KBM-7 (cell line): ENCODE results near the gene FKRP.
A peak's percentile ranks its signal among the peaks of the same experiment; 100 is the strongest.
"Not testable (repeated sequence)": the region's sequence is repeated elsewhere in the genome, so short reads cannot be mapped to it uniquely, and the experiment has no call there.

Experiments used
- DNase-seq: peaks from one replicate; pipeline ENCODE4 v3.0.0-alpha.2; 2015
- in situ Hi-C: fragments of 300-500 bp; cut with MboI; formaldehyde crosslinking; loops from 2 replicates; pipeline ENCODE4 v1.14.3; 2020; ENCODE audit warnings: low sequenced_read_pairs, low pct_unique_long_range_greater_than_20kb, mixed read lengths

The FKRP gene

GRCh38 chr19:46746281-46747057 lies 612 bp downstream of the FKRP start, which contains the start of gene STRN4:
STRN4 (minus strand) TSS chr19:46746450; CDS start chr19:46746430, 20 bp downstream.
- no peak for DNase-seq
- in situ Hi-C loops, result no loop called here

GRCh38 chr19:46748325-46749109 lies 2.7 kb downstream of the FKRP start:
- in situ Hi-C loops, result no loop called here
- peak; percentile 72 for DNase-seq

- peak; percentile 70 for DNase-seq
- in situ Hi-C loops, result no loop called here
These were observed 7.7 kb downstream of the FKRP start for GRCh38 chr19:46753420-46754155.

- DNase-seq, result no peak
- in situ Hi-C loops, result no loop called here
These were observed 9.4 kb downstream of the FKRP start for GRCh38 chr19:46755077-46755852.

- in situ Hi-C loops, result no loop called here
- no peak for DNase-seq
These were observed 10.1 kb downstream of the FKRP start for GRCh38 chr19:46755853-46756543.

- no peak for DNase-seq
- in situ Hi-C loops, result no loop called here
These were observed 10.7 kb downstream of the FKRP start for GRCh38 chr19:46756544-46756888.

GRCh38 chr19:46759206-46759605 lies 13.3 kb downstream of the FKRP start:
- in situ Hi-C loops, result no loop called here
- DNase-seq, result no peak

- DNase-seq, result no peak
- in situ Hi-C loops, result no loop called here
These were observed 14.0 kb downstream of the FKRP start for GRCh38 chr19:46759817-46760333.

- DNase-seq, result no peak
- in situ Hi-C loops, result no loop called here
These were observed 14.5 kb downstream of the FKRP start for GRCh38 chr19:46760363-46760762.

GRCh38 chr19:46760897-46761296 lies 15.0 kb downstream of the FKRP start:
- in situ Hi-C loops, DNase-seq: not testable (repeated sequence)

GRCh38 chr19:46761418-46761831 lies 15.6 kb downstream of the FKRP start:
- DNase-seq, result no peak
- in situ Hi-C loops, result no loop called here

- DNase-seq, result no peak
- in situ Hi-C loops, result no loop called here
These were observed 16.5 kb downstream of the FKRP start for GRCh38 chr19:46762245-46762890.

GRCh38 chr19:46764817-46765291 lies 19.0 kb downstream of the FKRP start:
- in situ Hi-C loops, result no loop called here
- peak; percentile 58 for DNase-seq

GRCh38 chr19:46766569-46767317 lies 20.9 kb downstream of the FKRP start:
- in situ Hi-C loops, result no loop called here
- DNase-seq, result peak; percentile 72

GRCh38 chr19:46768746-46769145 lies 22.9 kb downstream of the FKRP start:
- in situ Hi-C loops, DNase-seq: not testable (repeated sequence)

GRCh38 chr19:46772170-46773017 lies 26.5 kb downstream of the FKRP start:
- in situ Hi-C loops, result no loop called here
- DNase-seq, result no peak
